ENCODE results near the gene UNC5C.

The UNC5C gene

DNA sequence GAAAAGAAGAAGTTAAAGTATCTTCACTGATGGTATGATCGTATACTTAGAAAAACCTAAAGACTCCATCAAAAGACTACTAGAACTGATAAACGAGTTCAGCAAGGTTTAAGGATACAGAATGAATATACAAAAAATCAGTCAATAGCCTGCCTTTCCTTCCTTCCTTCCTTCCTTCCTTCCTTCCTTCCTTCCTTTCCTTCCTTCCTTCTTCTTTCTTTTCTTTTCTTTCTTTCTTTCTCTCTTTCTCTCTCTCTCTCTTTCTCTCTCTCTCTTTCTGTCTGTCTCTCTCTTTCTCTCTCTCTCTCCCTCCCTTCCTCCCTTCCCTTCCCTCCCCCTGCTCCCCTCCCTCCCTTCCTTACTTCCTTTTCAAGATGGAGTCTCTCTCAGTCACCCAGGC, 428.3 kb downstream of the UNC5C start:
- DNase-seq (ENCODE audit: low spot score), result no peak

DNA sequence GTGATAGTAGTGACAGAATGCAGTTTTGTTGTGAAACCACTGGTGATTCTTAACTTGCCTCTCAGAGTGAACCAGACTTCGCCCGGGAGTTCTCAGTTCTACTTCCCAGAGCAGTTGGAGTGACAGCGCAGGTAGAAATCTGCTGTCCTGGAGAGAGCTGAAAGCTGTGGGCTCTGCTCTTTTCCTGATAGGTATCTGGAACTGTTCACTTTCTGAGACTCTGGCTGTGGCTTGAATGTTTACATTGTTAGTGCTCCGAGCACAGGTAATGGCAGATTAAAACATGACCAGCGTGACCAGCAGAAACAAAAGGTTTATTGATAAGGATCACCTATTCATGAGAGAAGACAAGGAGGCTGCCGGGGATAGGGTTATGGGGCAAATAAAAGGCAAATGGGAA, 430.3 kb downstream of the UNC5C start:
- DNase-seq (ENCODE audit: low spot score), result no peak

DNA sequence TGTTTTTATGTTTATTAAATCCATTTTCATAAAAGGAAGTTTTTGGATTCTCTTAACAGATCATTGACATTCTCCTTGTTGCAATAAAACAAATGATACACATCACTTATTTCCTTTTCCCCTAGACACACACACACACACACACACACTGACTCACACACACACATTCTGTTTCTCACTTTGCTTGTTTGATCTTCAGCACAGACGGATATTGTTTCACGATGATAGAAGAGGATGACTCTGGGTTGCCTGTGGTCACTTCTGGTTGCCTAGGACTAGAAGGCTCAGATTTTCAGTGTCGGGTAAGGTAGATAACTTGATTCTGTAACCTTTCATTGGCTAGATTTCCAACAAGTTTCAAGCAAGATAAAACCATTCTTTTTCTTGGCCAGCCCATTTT, 434.3 kb downstream of the UNC5C start:
- peak; percentile 40 for DNase-seq (ENCODE audit: low spot score)

Data from kidney capillary endothelial cell (primary cell).